Rectal smooth muscle tissue (tissue), 1 donor: ENCODE measurements around the gene ITGBL1.

Experiments
- H3K27ac ChIP-seq: one replicate; pipeline ENCODE4 v1.7.0; 2013; ENCODE audit warnings: low read depth, low read length, inconsistent platforms
- H3K27me3 ChIP-seq: one replicate; pipeline ENCODE4 v1.7.0; 2013; ENCODE audit warnings: low read length; ENCODE audit not compliant: control insufficient read depth, insufficient read depth
- H3K36me3 ChIP-seq: one replicate; pipeline ENCODE4 v1.7.0; 2013; ENCODE audit warnings: low read length; ENCODE audit not compliant: control insufficient read depth, insufficient read depth
- H3K4me1 ChIP-seq: one replicate; pipeline ENCODE4 v1.7.0; 2013; ENCODE audit warnings: low read length; ENCODE audit not compliant: control insufficient read depth, insufficient read depth
- H3K4me3 ChIP-seq: one replicate; pipeline ENCODE4 v1.7.0; 2013; ENCODE audit warnings: low read length
- H3K9ac ChIP-seq: one replicate; pipeline ENCODE4 v1.7.0; 2013; ENCODE audit warnings: low read length

The ITGBL1 gene

GRCh38 chr13:101763191-101763590 is 310.7 kb downstream of the ITGBL1 start:
- H3K4me3 ChIP-seq: no peak overlapping the region
- H3K27ac ChIP-seq: no peak overlapping the region
- H3K27me3 ChIP-seq: no peaks in the 10 kb centered on the region
- no peak overlapping the region for H3K9ac ChIP-seq
- no peaks in the 10 kb centered on the region for H3K36me3 ChIP-seq
- H3K4me1 ChIP-seq: no peaks in the 10 kb centered on the region
